Stimulated activated CD4-positive, alpha-beta T cell treated with anti-CD3 and anti-CD28 coated beads, TNF-alpha, amount 100 ng/mL, for 1 hour (primary cell): ENCODE results near the gene TCERG1L.

Experiments
- DNase-seq, 3 donors: peaks; one replicate each; pipeline ENCODE4 v3.0.0-alpha.2; 2020; ENCODE audit warnings: low read depth in 3 of 3, low spot score in 1 of 3

TCERG1L gene

DNA sequence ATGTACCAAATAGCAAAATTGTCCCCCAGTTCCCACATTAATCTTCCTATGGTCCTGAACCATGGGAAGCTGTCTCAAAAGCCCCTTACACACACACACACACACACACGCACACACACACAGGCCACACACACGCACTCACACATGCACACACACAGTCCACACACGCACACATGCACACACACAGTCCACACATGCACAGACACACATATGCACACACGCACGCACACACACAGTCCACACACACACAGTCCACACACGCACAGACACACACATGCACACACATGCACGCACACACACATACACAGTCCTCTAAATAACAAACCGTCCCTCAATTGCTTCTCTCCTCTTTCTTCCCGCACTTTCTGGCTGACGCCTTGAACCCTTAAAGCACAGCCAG is 265.3 kb downstream of the TCERG1L start:
- DNase-seq = no peak

DNA sequence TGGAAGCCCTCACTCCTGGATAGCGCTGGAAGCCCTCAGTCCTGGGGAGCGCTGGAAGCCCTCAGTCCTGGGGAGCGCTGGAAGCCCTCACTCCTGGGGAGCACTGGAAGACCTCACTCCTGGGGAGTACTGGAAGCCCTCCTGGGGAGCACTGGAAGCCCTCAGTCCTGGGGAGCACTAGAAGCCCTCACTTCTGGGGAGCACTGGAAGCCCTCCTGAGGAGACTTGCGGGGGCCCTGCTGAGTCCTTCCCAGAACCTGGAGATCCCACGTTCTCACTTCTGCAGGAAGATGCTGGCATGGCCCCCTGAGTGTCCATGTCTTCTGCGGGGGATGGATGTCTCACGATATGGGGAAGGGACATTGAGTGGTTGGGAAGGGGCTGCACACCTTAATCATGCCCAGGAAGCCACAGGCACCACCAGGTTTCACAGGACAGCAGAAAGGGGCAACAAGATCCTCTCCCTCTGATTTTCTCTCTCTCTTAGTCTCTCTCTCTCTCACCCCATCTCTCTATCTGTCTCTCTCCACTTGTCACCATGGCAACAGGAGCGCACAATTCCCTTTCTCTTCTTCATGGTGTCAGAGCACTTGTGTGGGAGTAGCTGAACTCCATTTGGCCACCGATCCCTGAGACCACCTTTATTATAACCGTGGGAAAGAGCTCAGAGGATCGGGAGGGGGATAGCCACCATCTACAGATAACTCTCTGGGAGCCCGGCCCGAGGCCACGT is 267.0 kb downstream of the TCERG1L start:
- no peak for DNase-seq

DNA sequence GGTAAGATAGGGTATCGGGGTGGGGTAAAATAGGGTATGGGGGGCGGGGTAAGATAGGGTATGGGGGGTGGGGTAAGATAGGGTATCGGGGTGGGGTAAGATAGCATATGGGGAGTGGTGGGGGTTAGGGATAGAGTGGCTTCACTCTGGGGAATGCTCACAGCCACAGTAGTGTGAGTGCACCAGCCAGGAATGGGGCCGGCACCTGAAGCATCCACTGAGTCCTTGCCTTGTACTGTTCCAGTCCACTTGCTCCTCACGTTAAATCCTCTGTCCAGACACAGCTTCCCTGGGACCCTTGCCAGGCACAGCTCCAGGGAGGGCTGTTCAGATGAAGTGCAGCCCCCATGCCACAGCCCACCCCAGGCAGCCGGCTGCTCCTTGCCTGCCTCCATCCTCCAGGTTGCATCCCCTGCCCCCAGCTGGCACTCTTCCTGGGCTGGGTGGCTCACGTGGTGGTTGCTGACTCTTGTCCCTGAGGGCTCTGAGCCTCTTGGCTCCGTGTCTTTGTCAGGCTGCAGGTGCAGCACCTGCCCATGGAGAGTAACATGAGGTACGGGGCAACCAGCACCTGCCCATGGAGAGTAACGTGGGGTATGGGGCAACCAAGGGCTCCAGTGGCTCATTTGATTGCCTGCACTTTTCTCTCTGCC is 268.4 kb downstream of the TCERG1L start:
- DNase-seq = no peak
